Eye (tissue), 1 donor: Measurements from ENCODE around the gene CHMP4A.

Source experiments
- DNase-seq: peaks from one replicate; pipeline ENCODE4 v3.0.0-alpha.2; 2015

The CHMP4A gene

GRCh38 chr14:24194873-24195185, 18.5 kb downstream of the CHMP4A start:
- DNase-seq: no peak

DNA sequence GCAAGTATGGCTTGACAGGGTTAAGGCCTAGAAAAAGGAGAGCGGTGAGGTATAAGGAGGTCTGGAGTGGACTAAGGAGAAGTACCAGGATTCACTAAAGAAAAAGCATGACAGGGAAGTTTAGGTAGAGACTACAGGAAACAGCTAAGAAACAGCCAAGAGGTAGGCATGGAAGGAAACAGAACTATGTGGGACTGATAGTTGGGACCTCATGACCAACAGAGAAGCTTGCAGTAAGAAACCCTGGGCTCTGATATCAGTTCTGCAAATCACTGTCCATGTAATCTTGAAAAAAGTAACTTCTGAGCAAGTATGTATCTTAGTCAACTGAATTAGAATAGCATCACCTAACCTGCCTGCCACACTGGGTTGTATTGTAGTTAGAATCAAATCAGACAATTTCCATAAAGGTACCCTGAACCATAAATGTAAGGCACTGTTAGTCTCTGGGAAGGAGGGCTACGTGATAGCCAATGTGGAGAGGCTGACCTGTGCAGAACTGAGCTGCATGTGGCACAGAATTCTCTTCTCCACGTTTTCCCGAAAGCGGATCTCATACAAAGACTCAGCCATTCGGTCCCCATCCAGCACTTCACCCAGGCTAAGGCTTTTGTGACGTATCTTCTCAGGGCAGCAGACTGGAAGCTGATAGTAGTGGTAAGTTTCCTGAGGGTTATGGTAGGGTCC, 19.0 kb downstream of the CHMP4A start:
- DNase-seq: no peak

- no peak for DNase-seq
Observed at GRCh38 chr14:24192933-24193332, 20.4 kb downstream of the CHMP4A start.

DNA sequence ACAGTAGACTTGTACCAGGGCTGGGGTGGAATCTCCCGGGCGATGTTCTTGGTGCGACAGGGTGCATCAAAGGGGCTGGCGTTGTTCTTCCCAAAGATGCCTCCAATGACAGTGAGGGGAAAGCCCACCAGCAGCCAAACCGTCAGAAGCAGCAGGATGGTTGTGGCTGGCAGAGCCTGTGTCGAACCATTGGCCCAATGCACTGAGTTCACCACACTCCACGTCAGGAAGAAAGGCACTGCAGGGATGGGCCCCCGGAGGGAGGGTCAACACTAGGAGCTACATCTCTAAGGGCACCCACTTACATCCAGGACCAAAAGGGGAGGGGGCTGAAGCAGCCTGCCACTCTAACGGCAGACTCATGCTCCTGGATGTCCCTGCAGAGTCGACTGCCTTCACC, 22.9 kb downstream of the CHMP4A start:
- DNase-seq: no peak

GRCh38 chr14:24189460-24189859, 23.8 kb downstream of the CHMP4A start:
- DNase-seq: no peak

- no peak for DNase-seq
Observed at GRCh38 chr14:24189059-24189375, 24.3 kb downstream of the CHMP4A start.

- DNase-seq: peak; percentile 98
Observed at GRCh38 chr14:24188251-24189058, 24.8 kb downstream of the CHMP4A start, which contains the start of gene IPO4. IPO4 (minus strand) TSS chr14:24188816; CDS start chr14:24188787, 29 bp downstream.

- no peak for DNase-seq
Observed at GRCh38 chr14:24187539-24187915, 25.8 kb downstream of the CHMP4A start.

DNA sequence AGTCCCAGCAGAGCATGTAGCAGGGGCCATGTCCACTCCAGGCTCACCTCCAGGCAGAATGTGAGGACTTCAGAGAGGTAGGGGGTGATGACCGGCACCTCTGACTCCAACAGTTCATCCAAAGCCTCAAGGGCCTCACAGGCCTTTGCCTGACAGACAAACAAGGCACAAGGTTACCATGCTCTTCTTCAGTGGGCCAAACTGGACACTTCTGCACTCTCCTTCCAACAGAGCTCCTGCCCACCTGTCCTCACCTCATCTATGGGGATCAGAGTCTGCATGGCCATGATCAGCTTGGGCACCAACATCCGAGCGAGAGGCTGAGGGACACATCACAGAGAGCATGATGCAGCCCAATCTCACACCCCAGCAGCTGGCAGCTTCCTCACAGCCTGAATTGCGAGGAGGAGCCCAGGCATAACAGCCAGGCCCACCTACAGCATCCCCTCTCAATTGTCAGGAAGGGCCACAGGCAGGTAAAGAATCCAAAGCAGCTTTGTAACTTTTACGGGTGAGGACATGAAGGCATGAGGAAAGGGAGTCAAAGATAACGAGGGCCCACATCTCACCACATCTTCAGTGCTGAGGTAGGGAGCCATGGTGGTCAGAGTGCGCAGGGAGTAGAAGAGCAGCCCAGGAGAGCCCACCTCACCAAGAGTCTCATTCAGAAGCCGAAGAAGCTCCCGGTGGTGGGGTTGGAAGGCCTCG, 26.3 kb downstream of the CHMP4A start:
- no peak for DNase-seq

GRCh38 chr14:24185741-24186140, 27.5 kb downstream of the CHMP4A start:
- no peak for DNase-seq

DNA sequence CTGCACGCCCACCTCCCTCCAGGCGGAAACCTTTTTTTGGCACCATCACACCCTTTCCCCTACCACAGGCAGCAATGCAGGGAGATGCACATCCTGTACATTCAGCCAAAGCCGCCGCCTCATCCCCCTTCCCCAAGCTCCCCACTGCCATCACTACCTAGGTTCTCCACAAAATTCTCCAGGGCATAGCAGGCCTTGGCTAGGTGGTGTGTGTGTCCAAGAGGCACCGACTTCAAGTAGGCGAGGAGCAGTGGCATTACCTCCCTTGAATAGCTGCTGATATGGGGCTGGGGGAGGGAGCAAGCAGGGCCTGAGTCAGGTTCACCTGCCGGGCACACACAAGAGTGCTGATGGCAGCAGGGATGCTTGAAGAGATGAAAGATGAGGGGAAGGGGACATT, 28.3 kb downstream of the CHMP4A start:
- no peak for DNase-seq

- DNase-seq: no peak
Observed at GRCh38 chr14:24184104-24184970, 29.0 kb downstream of the CHMP4A start.

DNA sequence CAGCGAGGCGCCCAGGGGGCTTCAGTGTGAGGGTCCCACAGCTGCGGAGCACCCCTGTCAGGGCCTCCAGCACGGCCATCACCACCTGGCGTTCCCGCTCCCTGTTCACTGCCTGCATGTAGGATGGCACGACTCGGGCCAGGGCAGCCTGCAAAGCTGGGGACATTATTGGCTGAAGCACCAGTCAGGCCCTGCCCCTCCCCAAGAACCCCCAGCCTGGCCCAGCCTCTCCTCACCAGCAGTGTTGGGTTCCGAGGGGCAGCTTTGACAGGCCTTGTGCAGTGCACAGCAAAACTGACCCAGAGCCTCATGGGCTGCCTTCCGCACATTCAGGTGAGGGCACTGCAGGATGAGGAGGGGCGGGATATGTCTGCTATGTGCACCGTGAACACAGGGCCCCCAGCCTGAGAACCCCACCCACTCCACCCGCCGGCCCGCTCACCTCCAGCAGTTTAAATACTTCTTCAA, 30.2 kb downstream of the CHMP4A start:
- DNase-seq: no peak

DNA sequence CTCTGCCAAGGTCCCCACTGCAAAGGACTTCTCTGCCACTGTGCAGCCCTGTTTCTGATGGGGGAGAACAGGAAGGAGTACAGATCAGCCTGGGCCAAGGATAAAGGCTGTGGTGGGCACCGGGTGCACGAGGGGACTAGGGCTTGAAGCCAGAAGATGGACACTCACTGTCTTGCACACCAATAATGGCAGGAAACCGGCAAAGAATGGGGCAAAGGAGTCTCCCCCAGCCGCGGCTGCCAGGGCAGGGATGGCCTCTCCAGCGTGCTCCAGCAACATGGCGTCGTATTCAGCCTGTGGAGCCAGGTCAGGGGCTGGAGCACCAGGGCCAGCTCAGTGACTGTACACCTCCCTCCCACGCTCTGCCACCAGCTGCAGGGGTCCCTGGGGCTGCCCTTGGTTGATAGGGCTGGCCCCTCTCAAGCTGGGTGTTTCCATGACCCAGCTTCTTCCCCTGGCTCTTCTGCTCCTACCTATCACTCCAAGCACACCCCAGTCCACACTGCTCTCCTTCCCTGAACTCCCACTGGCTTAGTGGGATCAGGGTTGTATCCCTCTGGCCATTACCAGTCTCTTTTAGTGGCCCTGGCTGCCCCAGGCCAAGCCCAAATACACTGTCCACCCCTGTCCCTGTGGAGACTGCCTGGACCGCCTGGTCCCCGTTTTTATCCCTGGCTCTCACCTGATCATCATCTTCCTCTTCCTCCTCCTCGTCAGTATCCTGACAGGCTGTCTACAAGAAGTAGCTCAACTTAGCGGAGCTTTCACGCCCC, 31.0 kb downstream of the CHMP4A start:
- no peak for DNase-seq

DNA sequence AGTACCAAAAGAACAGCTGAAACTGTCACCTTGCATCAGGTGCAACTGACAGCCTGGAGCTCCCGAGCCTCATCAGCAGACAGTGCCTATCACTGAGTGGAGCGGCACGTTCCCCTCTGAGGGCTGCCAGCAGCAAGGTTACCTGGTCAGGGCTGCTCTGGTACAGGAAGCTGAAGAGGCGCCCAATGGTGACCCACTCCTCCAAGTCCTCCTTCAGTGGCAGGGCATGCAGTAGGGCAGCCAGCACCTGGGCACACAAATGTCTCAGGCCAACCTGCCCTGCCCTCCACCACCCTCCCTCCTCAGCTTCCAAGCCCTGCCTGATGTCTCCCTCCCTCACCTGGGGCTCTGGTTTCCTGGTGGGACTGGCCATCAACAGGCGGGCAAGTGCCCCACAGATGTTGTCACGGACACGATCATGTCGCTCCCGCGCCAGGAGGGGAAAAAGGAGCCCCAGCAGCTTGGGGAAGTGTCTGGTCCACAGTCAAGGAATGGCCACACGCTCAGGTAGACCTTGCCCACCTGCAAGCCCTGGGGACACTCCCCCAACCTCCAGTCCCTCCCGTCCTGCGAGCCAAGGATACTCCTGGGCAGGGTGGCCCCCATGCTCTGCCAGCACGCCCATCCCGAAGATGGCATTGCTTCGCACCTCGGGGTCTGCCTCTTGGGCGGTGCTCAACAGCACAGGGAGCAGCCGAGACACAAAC, 31.8 kb downstream of the CHMP4A start:
- DNase-seq: no peak

- no peak for DNase-seq
Observed at GRCh38 chr14:24179961-24180796, 33.1 kb downstream of the CHMP4A start.

GRCh38 chr14:24179294-24179960, 33.9 kb downstream of the CHMP4A start:
- no peak for DNase-seq

DNA sequence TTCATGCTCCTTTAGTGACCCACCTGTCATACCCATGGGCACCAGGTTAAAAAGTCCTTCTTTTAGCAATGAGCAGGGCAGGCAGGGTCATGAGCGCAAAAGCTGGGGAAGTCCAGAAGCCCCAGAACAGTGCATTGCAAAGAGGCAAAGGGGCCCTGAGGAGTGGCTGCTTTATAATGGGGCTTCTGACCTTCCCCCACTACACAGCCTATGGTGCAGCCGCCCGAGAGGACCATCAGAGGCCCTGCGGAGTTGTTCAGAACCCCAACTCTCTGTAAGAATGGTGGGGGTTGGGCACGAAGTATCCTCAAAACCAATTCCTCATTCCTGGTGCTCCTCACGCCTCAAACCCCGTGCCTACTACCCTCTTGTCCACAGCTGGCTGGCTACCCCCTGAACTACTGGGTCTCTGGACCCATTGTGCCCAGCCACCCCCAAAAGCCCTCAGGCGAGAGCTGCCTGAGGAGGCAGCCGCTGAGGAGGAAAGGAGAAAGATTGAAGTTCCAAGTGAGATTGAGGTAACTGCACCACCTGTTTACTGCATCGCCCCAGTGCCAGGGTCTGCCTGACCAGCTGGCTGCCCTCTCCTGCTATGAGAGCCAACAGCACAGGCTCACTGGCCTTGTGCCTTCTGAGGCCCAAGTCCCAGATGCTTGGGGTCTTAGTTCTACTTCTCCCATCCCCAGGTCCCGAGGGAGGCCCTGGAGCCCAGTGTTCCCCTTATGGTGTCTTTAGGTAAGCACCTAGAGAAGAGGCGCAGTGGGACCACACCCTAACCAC, 34.7 kb downstream of the CHMP4A start:
- DNase-seq: no peak

- no peak for DNase-seq
Observed at GRCh38 chr14:24177891-24178290, 35.4 kb downstream of the CHMP4A start.
